ENCODE data around the gene MFRP. TPM values are rescaled to one million over a fixed set of nuclear protein-coding genes. Genes with fewer than 3 reads are reported as not detected.

Gene MFRP
- total and polyA plus RNA-seq, 10 of the 15 experiments (the other 5 are each of a cell fraction or from before 2014, with no cell fraction given): not detected

- SMC1A ChIA-PET (ENCODE audit: uncharacterized antibody, unreplicated experiment): interaction anchor here (1.3 to 1.5 kb wide), 2 partner anchors 24 to 95 kb away, joined by 7 to 9 read pairs; no protein-coding TSS in a partner anchor
- no peak overlapping the region for H3K4me2 ChIP-seq (ENCODE audit: control insufficient read depth, insufficient read depth)
- no peaks in the 10 kb centered on the region for H3K36me3 ChIP-seq (ENCODE audit: control insufficient read depth in 2 of 2, insufficient read depth in 2 of 2, low read length in 1 of 2)
- H3K4me3 ChIP-seq: no peak overlapping the region
- peaks cover 0 to 8% of the 10 kb centered on the region in 2 experiments; a peak in 3 of 4 replicates for H3K27me3 ChIP-seq (replicated peaks in 1 of 2; ENCODE audit: control insufficient read depth in 2 of 2, insufficient read depth in 2 of 2, low read length in 1 of 2)
- CTCF ChIA-PET: interaction anchor here (0.6 to 17.9 kb wide), 10 partner anchors 9 to 130 kb away, joined by 3 to 183 read pairs (median 6); no protein-coding TSS in a partner anchor
- no peak for DNase-seq (ENCODE audit: low read depth, low spot score)
- intact Hi-C loops (cut with micrococcal nuclease; ENCODE audit: unreplicated experiment) (no loop called here), in situ Hi-C loops (cut with MboI) (no loop called here)
- H3K4me1 ChIP-seq (ENCODE audit: control insufficient read depth, insufficient read depth, low read length): 0 out of 2 replicates have a peak, but pooled peaks cover 3% of the 10 kb centered on the region
- H3K79me2 ChIP-seq (ENCODE audit: control insufficient read depth, insufficient read depth, low read length): no peaks in the 10 kb centered on the region
- TF ChIP-seq ASH2L (IDR thresholded peaks at IDR 0.05; ENCODE audit: borderline replicate concordance, low read depth): no peak
- H3K9me3 ChIP-seq (replicated peaks; ENCODE audit: control insufficient read depth, insufficient read depth, low read length): no peaks in the 10 kb centered on the region
- RAD21 ChIA-PET (ENCODE audit: unreplicated experiment): interaction anchor here (0.6 kb wide), 1 partner anchor 475 kb away, joined by 3 read pairs; no protein-coding TSS in a partner anchor
- 50% methylated on average over 13 of the region's 13 CpGs for WGBS (ENCODE audit: insufficient coverage, insufficient replicate concordance, low lambda C conversion rate, missing lambda C conversion rate)
- FAIRE-seq: no peak
- H2AFZ ChIP-seq (ENCODE audit: control insufficient read depth, low read depth, low read length): no peak overlapping the region
- no peaks in the 10 kb centered on the region for H4K20me1 ChIP-seq (ENCODE audit: control insufficient read depth, insufficient read depth)
- H3K27ac ChIP-seq (ENCODE audit: control insufficient read depth, insufficient read depth): no peak overlapping the region
- POLR2A ChIA-PET: interaction anchor here (0.6 kb wide), 1 partner anchor 54 kb away, joined by 4 read pairs; no protein-coding TSS in a partner anchor
- no peak for ATAC-seq
- no TSS peak for BruUV-seq (replicated peaks)
- no peak overlapping the region for H3K9ac ChIP-seq (ENCODE audit: control insufficient read depth, insufficient read depth, low read length)
Measured at GRCh38 chr11:119380160-119380826, 33.8 kb upstream of the MFRP start.

GRCh38 chr11:119378851-119379465 is 32.5 kb upstream of the MFRP start:
- whole genome bisulfite sequencing (ENCODE audit: insufficient coverage, insufficient replicate concordance, low lambda C conversion rate, missing lambda C conversion rate): 50% methylated on average over 10 of the region's 10 CpGs
- H3K27ac ChIP-seq (ENCODE audit: control insufficient read depth, insufficient read depth): no peak overlapping the region
- DNase-seq (ENCODE audit: low read depth, low spot score) (no peak), FAIRE-seq (no peak), ATAC-seq (no peak)
- H3K36me3 ChIP-seq (ENCODE audit: control insufficient read depth in 2 of 2, insufficient read depth in 2 of 2, low read length in 1 of 2): no peaks in the 10 kb centered on the region
- no peaks in the 10 kb centered on the region for H4K20me1 ChIP-seq (ENCODE audit: control insufficient read depth, insufficient read depth)
- BruUV-seq (replicated peaks): no TSS peak
- no peaks in the 10 kb centered on the region for H3K79me2 ChIP-seq (ENCODE audit: control insufficient read depth, insufficient read depth, low read length)
- 0 out of 2 replicates have a peak, but pooled peaks cover 3% of the 10 kb centered on the region for H3K4me1 ChIP-seq (ENCODE audit: control insufficient read depth, insufficient read depth, low read length)
- H3K9ac ChIP-seq (ENCODE audit: control insufficient read depth, insufficient read depth, low read length): no peak overlapping the region
- no peak overlapping the region for H3K4me2 ChIP-seq (ENCODE audit: control insufficient read depth, insufficient read depth)
- ChIA-PET SMC1A (ENCODE audit: uncharacterized antibody, unreplicated experiment) (interaction anchor here (0.6 to 0.8 kb wide), 2 partner anchors 96 to 419 kb away, joined by 3 to 4 read pairs; no protein-coding TSS in a partner anchor), POLR2A (no interaction called here), CTCF (interaction anchor here (1.4 to 17.9 kb wide), 3 partner anchors 22 to 96 kb away, joined by 5 to 183 read pairs (median 5); no protein-coding TSS in a partner anchor), RAD21 (ENCODE audit: unreplicated experiment) (interaction anchor here (0.9 kb wide), 1 partner anchor 96 kb away, joined by 3 read pairs; no protein-coding TSS in a partner anchor)
- no peak overlapping the region for H3K4me3 ChIP-seq
- no peaks in the 10 kb centered on the region for H3K9me3 ChIP-seq (replicated peaks; ENCODE audit: control insufficient read depth, insufficient read depth, low read length)
- H2AFZ ChIP-seq (ENCODE audit: control insufficient read depth, low read depth, low read length): no peak overlapping the region
- intact Hi-C loops (cut with micrococcal nuclease; ENCODE audit: unreplicated experiment) (no loop called here), in situ Hi-C loops (cut with MboI) (no loop called here)
- H3K27me3 ChIP-seq (replicated peaks in 1 of 2; ENCODE audit: control insufficient read depth in 2 of 2, insufficient read depth in 2 of 2, low read length in 1 of 2): peaks cover 0 to 8% of the 10 kb centered on the region in 2 experiments; a peak in 3 of 4 replicates
- TF ChIP-seq BMI1 (IDR thresholded peaks at IDR 0.05; ENCODE audit: borderline replicate concordance): no peak
- TF ChIP-seq PRDM15 (CRISPR knock-in tag; IDR thresholded peaks at IDR 0.05): no peak
- no peak for TF ChIP-seq RELB (IDR thresholded peaks at IDR 0.05; ENCODE audit: low read depth)
- no peak for TF ChIP-seq USF2 (IDR thresholded peaks at IDR 0.05; ENCODE audit: borderline replicate concordance, low read depth, low read length)
- no peak for TF ChIP-seq CBFB (IDR thresholded peaks at IDR 0.05; ENCODE audit: low read depth)
- TF ChIP-seq SIX5 (IDR thresholded peaks at IDR 0.05; ENCODE audit: low read depth, low read length, severe bottlenecking): no peak
- no peak for TF ChIP-seq LARP7 (IDR thresholded peaks at IDR 0.05)
